Uterus (tissue), 4 donors: ENCODE measurements around the gene ABCC4. TPM values are rescaled to one million over a fixed set of nuclear protein-coding genes. Genes with fewer than 3 reads are reported as not detected.

Source experiments
- DNase-seq, 2 donors: peaks; one replicate each; pipeline ENCODE4 v3.0.0-alpha.2; 2019 to 2020
- H3K27ac ChIP-seq, 2 donors: fragments of 200-600 bp; sonication (generic); 1 replicate in 1 of 2; 2 replicates in 1 of 2; pipeline ENCODE4 v1.5.1; 2016 to 2018
- H3K27me3 ChIP-seq, 2 donors: fragments of 200-600 bp; sonication (generic); one replicate each; pipeline ENCODE4 v1.5.1; 2018 to 2019; ENCODE audit warnings: control low read depth in 1 of 2
- H3K36me3 ChIP-seq, 2 donors: fragments of 200-600 bp; sonication (generic); one replicate each; pipeline ENCODE4 v1.5.1; 2019; ENCODE audit warnings: control low read depth in 1 of 2
- H3K4me1 ChIP-seq, 2 donors: fragments of 200-600 bp; sonication (generic); one replicate each; pipeline ENCODE4 v1.5.1; 2018 to 2019; ENCODE audit warnings: control low read depth in 1 of 2
- H3K4me3 ChIP-seq, 2 donors: fragments of 200-600 bp; sonication (generic); 1 replicate in 1 of 2; 2 replicates in 1 of 2; pipeline ENCODE4 v1.5.1; 2018 to 2019; ENCODE audit warnings: mild to moderate bottlenecking in 1 of 2
- H3K9me3 ChIP-seq, 2 donors: fragments of 200-600 bp; sonication (generic); one replicate each; pipeline ENCODE4 v1.5.1; 2019; ENCODE audit warnings: control low read depth in 1 of 2
- CTCF ChIP-seq, 4 experiments: fragments of 200-600 bp in 2 of 4; fragments of 450-650 bp in 2 of 4; sonication (generic) in 2 of 4; IDR thresholded peaks; one replicate each; pipeline ENCODE4 v1.5.1; 2016 to 2019; ENCODE audit warnings: antibody characterized with exemption in 4 of 4, mild to moderate bottlenecking in 2 of 4, moderate library complexity in 1 of 4
- POLR2A ChIP-seq, 2 donors: fragments of 450-650 bp; IDR thresholded peaks; one replicate each; pipeline ENCODE4 v1.6.1; 2016; ENCODE audit warnings: antibody characterized with exemption in 2 of 2, mild to moderate bottlenecking in 1 of 2, moderate library complexity in 1 of 2
- intact Hi-C: fragments of 100-400 bp; cut with DNase I; formaldehyde crosslinking; loops from one replicate; pipeline ENCODE4 v1.15.1; 2023; ENCODE audit warnings: low total_unique reads
- total RNA-seq, 4 donors: library from RNA; depleted of rRNA in 3 of 4; stranded (reverse); fragments of >200 nt in 3 of 4; gene quantifications; one replicate each; pipeline versions ENCODE4 v1.1.0 to v1.2.4, GENCODE V29; 2014 to 2023
- donor health status: DM: yes; HTN: yes; CAD: no.

ABCC4 gene
- total RNA-seq, 4 donors from 2014 or later: 13.8 to 37.7 (median 25.3) TPM

DNA sequence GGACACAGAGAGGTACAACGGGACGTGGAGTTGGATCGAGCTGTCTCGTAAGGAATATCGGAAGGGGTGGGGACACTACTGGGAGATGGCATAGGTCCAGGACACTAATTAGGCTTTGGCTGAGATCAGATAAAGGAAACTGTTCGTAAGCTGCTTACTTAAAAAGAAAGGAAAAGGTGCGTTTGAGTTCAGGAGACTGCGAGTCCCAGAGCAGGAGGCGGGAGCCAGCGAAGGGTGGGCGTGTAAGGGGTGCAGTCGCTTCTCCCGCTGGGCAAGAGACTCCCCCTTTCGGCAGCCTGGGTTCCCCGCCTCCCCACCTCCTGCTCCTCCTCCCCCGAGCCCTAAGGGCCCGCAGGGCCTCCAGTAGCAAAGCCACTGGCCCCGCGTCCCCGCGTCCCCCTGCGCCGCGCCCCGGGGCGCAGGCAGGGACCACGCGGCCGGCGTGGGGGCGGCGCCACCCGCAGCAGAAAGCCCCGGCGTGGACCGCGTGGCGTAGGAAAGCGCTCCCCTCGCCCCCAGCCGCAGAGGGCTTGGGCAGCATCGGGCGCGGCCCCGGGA lies 547 bp downstream of the ABCC4 start:
- intact Hi-C loops: no loop called here
- peak overlapping the region; percentile 41 to 57 for H3K4me3 ChIP-seq
- no peaks in the 10 kb centered on the region for H3K9me3 ChIP-seq
- H3K27ac ChIP-seq: peak overlapping the region; percentile 40 to 70
- peak; percentile 36 to 52 for DNase-seq
- no peaks in the 10 kb centered on the region for H3K4me1 ChIP-seq
- H3K36me3 ChIP-seq: no peaks in the 10 kb centered on the region
- H3K27me3 ChIP-seq: no peaks in the 10 kb centered on the region
- TF ChIP-seq POLR2A (IDR thresholded peaks at IDR 0.05) (no peak), CTCF (IDR thresholded peaks at IDR 0.05) (no peak)

- Histone ChIP-seq H3K9me3 (no peaks in the 10 kb centered on the region), H3K4me1 (no peaks in the 10 kb centered on the region), H3K4me3 (no peak overlapping the region), H3K27ac (peak overlapping the region in 1 of 2 donors; percentile 70), H3K36me3 (no peaks in the 10 kb centered on the region), H3K27me3 (no peaks in the 10 kb centered on the region)
- no peak for DNase-seq
- intact Hi-C loops: no loop called here
- TF ChIP-seq CTCF (IDR thresholded peaks at IDR 0.05) (no peak), POLR2A (IDR thresholded peaks at IDR 0.05) (no peak)
These were observed 2.2 kb downstream of the ABCC4 start for GRCh38 chr13:95298971-95299621.

DNA sequence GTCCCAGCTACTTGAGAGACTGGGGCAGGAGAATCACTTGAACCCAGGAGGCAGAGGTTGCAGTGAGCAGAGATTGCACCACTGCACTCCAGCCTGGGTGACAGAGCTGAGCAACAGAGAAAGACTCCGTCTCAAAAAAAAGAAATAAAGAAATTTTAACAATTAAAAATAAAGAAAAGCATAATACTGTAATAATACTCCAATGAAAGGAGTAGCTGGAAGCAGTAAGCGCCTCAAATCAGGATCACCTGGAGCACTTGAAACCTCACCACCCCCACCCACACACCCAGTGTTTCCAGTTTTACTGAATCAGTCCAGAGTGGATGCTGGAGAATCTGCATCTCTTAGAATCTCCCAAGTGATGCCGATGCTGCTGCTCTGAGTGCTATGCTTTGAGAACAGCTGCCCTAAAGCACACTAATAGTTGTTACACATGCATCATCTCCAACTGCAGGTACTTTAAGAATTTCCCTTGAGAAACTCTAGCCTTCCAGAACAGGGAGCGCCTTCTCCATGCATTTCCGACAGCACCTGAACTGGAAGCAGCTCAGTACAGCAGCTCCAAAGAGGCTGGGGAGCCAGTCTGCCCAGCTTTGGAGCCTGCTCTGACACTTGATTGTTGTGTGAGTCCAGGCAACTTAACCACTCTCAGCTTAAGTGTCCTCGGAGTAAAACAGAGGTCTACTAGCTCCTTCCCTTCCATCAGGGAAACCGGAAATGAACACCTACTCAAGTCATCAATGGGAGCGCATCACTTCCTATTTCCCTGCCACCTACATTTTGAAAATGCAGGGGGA lies 2.9 kb downstream of the ABCC4 start:
- Histone ChIP-seq H3K4me1 (no peaks in the 10 kb centered on the region), H3K9me3 (no peaks in the 10 kb centered on the region), H3K27me3 (no peaks in the 10 kb centered on the region), H3K27ac (no peak overlapping the region), H3K4me3 (no peak overlapping the region), H3K36me3 (no peaks in the 10 kb centered on the region)
- intact Hi-C loops: no loop called here
- no peak for DNase-seq
- TF ChIP-seq CTCF (IDR thresholded peaks at IDR 0.05) (no peak), POLR2A (IDR thresholded peaks at IDR 0.05) (no peak)

DNA sequence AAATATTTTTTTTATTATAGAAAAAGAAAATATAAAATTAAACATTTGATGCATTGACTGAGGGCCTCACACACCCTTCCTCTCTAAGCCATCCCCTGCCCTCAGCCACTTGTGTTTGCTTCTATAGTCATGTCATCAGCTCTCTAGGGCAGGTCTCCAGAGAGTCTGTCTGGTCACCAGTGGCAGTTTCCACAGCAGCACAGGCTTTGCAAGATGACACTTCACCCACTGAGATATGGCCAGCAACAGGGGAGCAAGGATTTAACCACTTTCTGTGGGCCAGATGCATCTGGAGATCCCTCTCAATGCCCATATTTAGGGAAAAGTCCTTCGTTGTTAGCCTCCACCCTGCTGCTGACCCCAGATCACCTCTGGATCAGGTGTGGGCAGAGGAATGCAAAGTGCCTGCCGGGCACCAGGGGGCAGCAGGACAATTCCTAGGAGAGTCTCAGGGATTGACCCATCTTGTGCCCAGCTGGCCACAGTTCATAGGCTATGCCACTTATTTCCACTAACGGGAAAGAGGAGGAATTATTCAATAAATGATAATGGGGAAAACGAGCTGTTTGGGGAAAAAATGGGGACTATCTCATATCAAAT lies 4.8 kb downstream of the ABCC4 start:
- Histone ChIP-seq H3K4me1 (no peaks in the 10 kb centered on the region), H3K4me3 (no peak overlapping the region), H3K36me3 (no peaks in the 10 kb centered on the region), H3K27me3 (no peaks in the 10 kb centered on the region), H3K9me3 (no peaks in the 10 kb centered on the region), H3K27ac (no peak overlapping the region)
- no peak for DNase-seq
- intact Hi-C loops: no loop called here
- TF ChIP-seq POLR2A (IDR thresholded peaks at IDR 0.05): no peak
- TF ChIP-seq CTCF (IDR thresholded peaks at IDR 0.05): peak; percentile 25 to 54 (median 42)
